ENCODE measurements around the gene NEURL2. TPM values are rescaled to one million over a fixed set of nuclear protein-coding genes. Genes with fewer than 3 reads are reported as not detected.

Gene NEURL2
- total RNA-seq, 1 donor from 2014 or later, result 8.4 TPM

- TF ChIP-seq CTCF (IDR thresholded peaks at IDR 0.05; ENCODE audit: unreplicated experiment), result no peak
- Mint-ChIP-seq H3K27me3 (no peaks in the 10 kb centered on the region), H3K9me3 (ENCODE audit: low read depth) (no peaks in the 10 kb centered on the region), H3K4me1 (ENCODE audit: low read depth) (peaks cover 8% of the 10 kb centered on the region), H3K27ac (no peak overlapping the region), H3K36me3 (ENCODE audit: insufficient read depth) (peaks cover 2% of the 10 kb centered on the region), H3K4me3 (ENCODE audit: low read depth) (no peak overlapping the region)
- DNase-seq (ENCODE audit: low spot score, unreplicated experiment), result no peak
These were observed 36.3 kb upstream of the NEURL2 start for GRCh38 chr20:45927071-45927878.

- no peak for DNase-seq (ENCODE audit: low spot score, unreplicated experiment)
- Mint-ChIP-seq H3K27ac (no peak overlapping the region), H3K36me3 (ENCODE audit: insufficient read depth) (no peaks in the 10 kb centered on the region), H3K27me3 (peaks cover 2% of the 10 kb centered on the region), H3K4me1 (ENCODE audit: low read depth) (peaks cover 5% of the 10 kb centered on the region), H3K4me3 (ENCODE audit: low read depth) (no peak overlapping the region), H3K9me3 (ENCODE audit: low read depth) (no peaks in the 10 kb centered on the region)
- TF ChIP-seq CTCF (IDR thresholded peaks at IDR 0.05; ENCODE audit: unreplicated experiment), result no peak
These were observed 35.7 kb upstream of the NEURL2 start for GRCh38 chr20:45926731-45927070.

GRCh38 chr20:45925821-45926506 is 35.0 kb upstream of the NEURL2 start:
- no peak for DNase-seq (ENCODE audit: low spot score, unreplicated experiment)
- peaks cover 5% of the 10 kb centered on the region for H3K4me1 Mint-ChIP-seq (ENCODE audit: low read depth)
- TF ChIP-seq CTCF (IDR thresholded peaks at IDR 0.05; ENCODE audit: unreplicated experiment), result no peak
- no peak overlapping the region for H3K27ac Mint-ChIP-seq
- no peaks in the 10 kb centered on the region for H3K36me3 Mint-ChIP-seq (ENCODE audit: insufficient read depth)
- no peak overlapping the region for H3K4me3 Mint-ChIP-seq (ENCODE audit: low read depth)
- no peaks in the 10 kb centered on the region for H3K9me3 Mint-ChIP-seq (ENCODE audit: low read depth)
- H3K27me3 Mint-ChIP-seq, result peaks cover 5% of the 10 kb centered on the region

GRCh38 chr20:45924391-45925261 is 33.6 kb upstream of the NEURL2 start:
- H3K4me3 Mint-ChIP-seq (ENCODE audit: low read depth), result no peak overlapping the region
- H3K4me1 Mint-ChIP-seq (ENCODE audit: low read depth), result peaks cover 5% of the 10 kb centered on the region
- no peaks in the 10 kb centered on the region for H3K9me3 Mint-ChIP-seq (ENCODE audit: low read depth)
- no peak for DNase-seq (ENCODE audit: low spot score, unreplicated experiment)
- H3K36me3 Mint-ChIP-seq (ENCODE audit: insufficient read depth), result no peaks in the 10 kb centered on the region
- peaks cover 13% of the 10 kb centered on the region for H3K27me3 Mint-ChIP-seq
- no peak overlapping the region for H3K27ac Mint-ChIP-seq
- no peak for TF ChIP-seq CTCF (IDR thresholded peaks at IDR 0.05; ENCODE audit: unreplicated experiment)

All from progenitor cell of endocrine pancreas (in vitro differentiated cells).